Transverse colon (tissue), 4 donors: ENCODE measurements around the gene VAV2. TPM values are rescaled to one million over a fixed set of nuclear protein-coding genes. Genes with fewer than 3 reads are reported as not detected.

Source experiments
- DNase-seq: peaks from one replicate; pipeline ENCODE4 v3.0.0-alpha.2; 2019
- H3K27ac ChIP-seq, 4 donors: fragments of 200-600 bp; sonication (generic); 2 replicates each; pipeline ENCODE4 v1.5.1; 2016 to 2018; ENCODE audit warnings: inconsistent platforms in 4 of 4
- H3K27me3 ChIP-seq: fragments of 200-600 bp; sonication (generic); 2 replicates; pipeline ENCODE4 v1.5.1; 2017; ENCODE audit warnings: inconsistent platforms
- H3K36me3 ChIP-seq, 4 donors: fragments of 200-600 bp; sonication (generic); 2 replicates each; pipeline ENCODE4 v1.5.1; 2017 to 2019; ENCODE audit warnings: inconsistent platforms in 4 of 4
- H3K4me1 ChIP-seq, 4 donors: fragments of 200-600 bp; sonication (generic); 2 replicates each; pipeline ENCODE4 v1.5.1; 2017 to 2020; ENCODE audit warnings: inconsistent platforms in 4 of 4
- H3K4me3 ChIP-seq, 4 donors: fragments of 200-600 bp; sonication (generic); 1 replicate in 1 of 4; 2 replicates in 3 of 4; pipeline versions ENCODE4 v1.5.1 to v1.6.1; 2017 to 2019; ENCODE audit warnings: inconsistent platforms in 4 of 4
- H3K9me3 ChIP-seq, 2 donors: fragments of 200-600 bp; sonication (generic); 2 replicates each; pipeline ENCODE4 v1.5.1; 2017 to 2019; ENCODE audit warnings: inconsistent platforms in 2 of 2
- CTCF ChIP-seq, 5 experiments: fragments of 200-600 bp in 3 of 5; fragments of 450-650 bp in 2 of 5; sonication (generic) in 3 of 5; IDR thresholded peaks; 1 replicate in 2 of 5; 2 replicates in 3 of 5; pipeline ENCODE4 v1.5.1; 2016 to 2017; ENCODE audit warnings: antibody characterized with exemption in 5 of 5, inconsistent platforms in 3 of 5, mild to moderate bottlenecking in 2 of 5, moderate library complexity in 1 of 5
- EP300 ChIP-seq: sonication (generic); formaldehyde crosslinking; IDR thresholded peaks from one replicate; pipeline ENCODE4 v1.6.1; 2017; ENCODE audit warnings: antibody characterized with exemption, low read depth
- POLR2A ChIP-seq: fragments of 450-650 bp; IDR thresholded peaks from one replicate; pipeline ENCODE4 v1.6.1; 2016; ENCODE audit warnings: antibody characterized with exemption, mild to moderate bottlenecking, moderate library complexity
- POLR2AphosphoS5 ChIP-seq, 3 donors: sonication (generic); formaldehyde crosslinking; IDR thresholded peaks; one replicate each; pipeline ENCODE4 v1.6.1; 2016; ENCODE audit warnings: antibody characterized with exemption in 3 of 3
- WGBS, 2 donors: methylation state at CpG; one replicate each; pipeline ENCODE4 v1.1.5; 2018; ENCODE audit warnings: low coverage in 1 of 2; 5-methylcytosine and 5-hydroxymethylcytosine counted together
- in situ Hi-C, 4 donors: fragments of 200-750 bp; cut with MboI; loops; one replicate each; pipeline versions ENCODE4 v1.15.0 to v1.15.1; 2017; ENCODE audit warnings: low sequenced_read_pairs in 3 of 4, low pct_ligation_motif_present in 1 of 4, low pct_unique_long_range_greater_than_20kb in 1 of 4
- intact Hi-C: fragments of 100-400 bp; cut with DNase I; formaldehyde crosslinking; loops from one replicate; pipeline ENCODE4 v1.15.1; 2023; ENCODE audit warnings: low total_unique reads
- total RNA-seq, 4 donors: library from RNA; depleted of rRNA; stranded (reverse); fragments of >200 nt; gene quantifications; one replicate each; pipeline ENCODE4 v1.1.0, GENCODE V29; 2016

The VAV2 gene
- total RNA-seq, 4 donors from 2014 or later: 8.2 to 52.4 (median 24.5) TPM

- Histone ChIP-seq H3K27me3 (no peaks in the 10 kb centered on the region), H3K9me3 (no peaks in the 10 kb centered on the region), H3K4me1 (peaks cover 0 to 17% (median 11%) of the 10 kb centered on the region in 4 donors), H3K27ac (no peak overlapping the region), H3K36me3 (peaks cover 0 to 8% (median 4%) of the 10 kb centered on the region in 4 donors), H3K4me3 (no peak overlapping the region)
- in situ Hi-C loops: no loop called here
- no peak for DNase-seq
- TF ChIP-seq CTCF (IDR thresholded peaks at IDR 0.05) (no peak), POLR2AphosphoS5 (IDR thresholded peaks at IDR 0.05) (no peak)
- 88% methylated on average over 7 of the region's 7 CpGs; no CpG with 5 or more reads in 1 of the 2 donors for WGBS, 2 donors
- intact Hi-C loops: no loop called here
These were observed 35.4 kb upstream of the VAV2 start for GRCh38 chr9:134027561-134027960.

- WGBS, 2 donors: 86 to 100% methylated on average over 1 to 8 of the region's 8 CpGs
- no peak for DNase-seq
- intact Hi-C loops (no loop called here), in situ Hi-C loops (no loop called here)
- Histone ChIP-seq H3K4me1 (peaks cover 0 to 17% (median 11%) of the 10 kb centered on the region in 4 donors), H3K4me3 (no peak overlapping the region), H3K9me3 (no peaks in the 10 kb centered on the region), H3K36me3 (peaks cover 0 to 4% (median 2%) of the 10 kb centered on the region in 4 donors), H3K27ac (no peak overlapping the region), H3K27me3 (no peaks in the 10 kb centered on the region)
- TF ChIP-seq POLR2A (no peak), POLR2AphosphoS5 (IDR thresholded peaks at IDR 0.05) (no peak), EP300 (no peak)
These were observed 34.9 kb upstream of the VAV2 start for GRCh38 chr9:134026981-134027380.

- H3K27ac ChIP-seq: no peak overlapping the region
- WGBS, 2 donors: 90% methylated on average over 18 of the region's 18 CpGs; no CpG with 5 or more reads in 1 of the 2 donors
- intact Hi-C loops: no loop called here
- peaks cover 0 to under 1% (median 0%) of the 10 kb centered on the region in 4 donors for H3K36me3 ChIP-seq
- H3K4me3 ChIP-seq: no peak overlapping the region
- H3K9me3 ChIP-seq: no peaks in the 10 kb centered on the region
- TF ChIP-seq CTCF (IDR thresholded peaks at IDR 0.05) (no peak), POLR2A (no peak), POLR2AphosphoS5 (IDR thresholded peaks at IDR 0.05) (no peak), EP300 (no peak)
- in situ Hi-C loops: no loop called here
- DNase-seq: peak; percentile 27
- H3K27me3 ChIP-seq: no peaks in the 10 kb centered on the region
- peaks cover 0 to 17% (median 11%) of the 10 kb centered on the region in 4 donors for H3K4me1 ChIP-seq
These were observed 34.5 kb upstream of the VAV2 start for GRCh38 chr9:134026581-134026980.

- Histone ChIP-seq H3K4me1 (peaks cover 0 to 17% (median 11%) of the 10 kb centered on the region in 4 donors), H3K4me3 (peak overlapping the region; percentile 91 to 98 (median 94)), H3K27ac (peak overlapping the region; percentile 78 to 89 (median 85)), H3K27me3 (no peaks in the 10 kb centered on the region), H3K36me3 (no peaks in the 10 kb centered on the region), H3K9me3 (no peaks in the 10 kb centered on the region)
- DNase-seq: peak; percentile 45
- TF ChIP-seq EP300 (no peak), POLR2AphosphoS5 (IDR thresholded peaks at IDR 0.05) (no peak), CTCF (IDR thresholded peaks at IDR 0.05) (peak in 3 of 5 experiments; percentile 15 to 28 (median 17))
- in situ Hi-C loops (no loop called here), intact Hi-C loops (no loop called here)
- 18 to 100% methylated on average over 1 to 53 of the region's 66 CpGs for WGBS, 2 donors
These were observed 33.8 kb upstream of the VAV2 start for GRCh38 chr9:134025606-134026541.
